Loucy (cell line): ENCODE results near the gene TNIP1.

Experiments used
- CTCF ChIP-seq: fragments of 200-600 bp; sonication (generic); conservative IDR thresholded peaks from 2 replicates; pipeline ENCODE4 v1.5.1; 2014; ENCODE audit warnings: mild to moderate bottlenecking, antibody characterized with exemption, low read length
- EZH2phosphoT487 ChIP-seq: fragments of 200-600 bp; IDR thresholded peaks from 2 replicates; pipeline ENCODE4 v1.6.1; 2018; ENCODE audit warnings: antibody characterized with exemption, mild to moderate bottlenecking, moderate library complexity, borderline replicate concordance

DNA sequence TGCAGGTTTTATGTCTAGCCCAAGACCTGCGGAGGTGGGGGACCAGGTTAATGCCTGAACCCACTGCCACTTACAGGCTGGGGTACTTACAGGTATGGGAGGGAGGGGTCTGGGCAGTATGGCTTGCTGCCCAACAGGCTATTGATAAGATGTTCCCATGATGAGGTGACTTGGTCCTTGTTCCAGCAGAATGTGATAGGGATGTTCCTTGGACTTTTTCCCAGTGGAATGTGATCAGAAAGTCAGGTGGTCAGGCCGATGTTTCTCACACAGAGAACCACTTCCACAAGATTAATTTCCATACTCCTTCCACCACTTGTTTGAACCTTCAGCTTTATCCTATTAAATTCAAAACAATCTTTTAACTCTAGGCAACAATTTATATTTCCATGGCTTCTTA is 87.4 kb downstream of the TNIP1 start:
- TF ChIP-seq CTCF (no peak), EZH2phosphoT487 (no peak)
